ENCODE data around the gene FAM185A.

The FAM185A gene

GRCh38 chr7:102806613-102807012, 57.8 kb downstream of the FAM185A start:
- Histone ChIP-seq H3K9me3 (ENCODE audit: severe bottlenecking) (no peaks in the 10 kb centered on the region), H3K36me3 (peaks cover 5% of the 10 kb centered on the region; the same call in 1 of the 2 replicates), H3K4me3 (ENCODE audit: low read depth, low read length) (no peak overlapping the region), H3K27ac (no peak overlapping the region), H3K27me3 (ENCODE audit: insufficient read depth, low read depth, severe bottlenecking) (no peaks in the 10 kb centered on the region)
- DNase-seq = no peak
- no peak for TF ChIP-seq CTCF (IDR thresholded peaks at IDR 0.05; ENCODE audit: low read depth, low read length)

- Histone ChIP-seq H3K36me3 (peaks cover 5% of the 10 kb centered on the region; the same call in 1 of the 2 replicates), H3K4me3 (ENCODE audit: low read depth, low read length) (no peak overlapping the region), H3K9me3 (ENCODE audit: severe bottlenecking) (no peaks in the 10 kb centered on the region), H3K27ac (no peak overlapping the region), H3K27me3 (ENCODE audit: insufficient read depth, low read depth, severe bottlenecking) (no peaks in the 10 kb centered on the region)
- no peak for TF ChIP-seq CTCF (IDR thresholded peaks at IDR 0.05; ENCODE audit: low read depth, low read length)
- DNase-seq = no peak
Observed at GRCh38 chr7:102810916-102811315, 62.1 kb downstream of the FAM185A start.

- H3K36me3 ChIP-seq = peaks cover 5% of the 10 kb centered on the region; the same call in 1 of the 2 replicates
- no peak overlapping the region for H3K27ac ChIP-seq
- H3K27me3 ChIP-seq (ENCODE audit: insufficient read depth, low read depth, severe bottlenecking) = no peaks in the 10 kb centered on the region
- no peak for DNase-seq
- TF ChIP-seq CTCF (IDR thresholded peaks at IDR 0.05; ENCODE audit: low read depth, low read length) = no peak
- no peak overlapping the region for H3K4me3 ChIP-seq (ENCODE audit: low read depth, low read length)
- H3K9me3 ChIP-seq (ENCODE audit: severe bottlenecking) = no peaks in the 10 kb centered on the region
Observed at GRCh38 chr7:102811942-102812678, 63.3 kb downstream of the FAM185A start.

GRCh38 chr7:102813191-102814024, 64.6 kb downstream of the FAM185A start:
- no peaks in the 10 kb centered on the region for H3K9me3 ChIP-seq (ENCODE audit: severe bottlenecking)
- no peak overlapping the region for H3K4me3 ChIP-seq (ENCODE audit: low read depth, low read length)
- H3K36me3 ChIP-seq = peaks cover 5% of the 10 kb centered on the region; the same call in 1 of the 2 replicates
- H3K27me3 ChIP-seq (ENCODE audit: insufficient read depth, low read depth, severe bottlenecking) = no peaks in the 10 kb centered on the region
- TF ChIP-seq CTCF (IDR thresholded peaks at IDR 0.05; ENCODE audit: low read depth, low read length) = no peak
- H3K27ac ChIP-seq = no peak overlapping the region
- DNase-seq = no peak

- Histone ChIP-seq H3K27ac (no peak overlapping the region), H3K9me3 (ENCODE audit: severe bottlenecking) (no peaks in the 10 kb centered on the region), H3K27me3 (ENCODE audit: insufficient read depth, low read depth, severe bottlenecking) (no peaks in the 10 kb centered on the region), H3K4me3 (ENCODE audit: low read depth, low read length) (no peak overlapping the region), H3K36me3 (peaks cover 2% of the 10 kb centered on the region; the same call in 1 of the 2 replicates)
- no peak for TF ChIP-seq CTCF (IDR thresholded peaks at IDR 0.05; ENCODE audit: low read depth, low read length)
- no peak for DNase-seq
Observed at GRCh38 chr7:102814025-102814471, 65.2 kb downstream of the FAM185A start.
